DND-41 (cell line): ENCODE data around the gene GYG1.

ENCODE experiments used
- ATAC-seq: fragments of 200-7000 bp; cut with Tn5 transposase; 3 replicates; pipeline ENCODE4 v1.9.1; 2021; ENCODE audit warnings: low read depth; ENCODE audit not compliant: insufficient read depth
- DNase-seq: peaks from one replicate; pipeline ENCODE4 v3.0.0-alpha.2; 2020
- H2AFZ ChIP-seq: 2 replicates; pipeline ENCODE4 v1.6.0; 2012; ENCODE audit warnings: low read depth, low read length
- H3K27ac ChIP-seq: 2 replicates; pipeline ENCODE4 v1.5.1; 2012; ENCODE audit warnings: low read length, inconsistent platforms
- H3K27me3 ChIP-seq: fragments of 200-600 bp; sonication (generic); 2 replicates; pipeline ENCODE4 v1.6.0; 2012; ENCODE audit warnings: low read length, mild to moderate bottlenecking, inconsistent platforms; ENCODE audit not compliant: insufficient read depth, poor library complexity
- H3K36me3 ChIP-seq: 2 replicates; pipeline ENCODE4 v1.5.1; 2012; ENCODE audit warnings: low read length, inconsistent platforms; ENCODE audit not compliant: insufficient read depth
- H3K4me1 ChIP-seq: 2 replicates; pipeline ENCODE4 v1.5.1; 2012; ENCODE audit warnings: mild to moderate bottlenecking, low read length; ENCODE audit not compliant: insufficient read depth
- H3K4me2 ChIP-seq: 2 replicates; pipeline ENCODE4 v1.6.0; 2012; ENCODE audit warnings: mild to moderate bottlenecking, moderate library complexity, low read length, inconsistent platforms; ENCODE audit not compliant: insufficient read depth
- H3K4me3 ChIP-seq, 2 experiments: fragments of 200-600 bp in 1 of 2; shearing (Covaris generic) in 1 of 2; 2 replicates each; pipeline ENCODE4 v1.5.1; 2012 to 2016; ENCODE audit warnings: inconsistent platforms in 2 of 2, low read length in 2 of 2, mild to moderate bottlenecking in 2 of 2, low read depth in 1 of 2, moderate library complexity in 1 of 2
- H3K79me2 ChIP-seq: 2 replicates; pipeline ENCODE4 v1.6.0; 2012; ENCODE audit warnings: low read length, inconsistent platforms; ENCODE audit not compliant: insufficient read depth
- H3K9ac ChIP-seq: 2 replicates; pipeline ENCODE4 v1.6.0; 2012; ENCODE audit warnings: low read depth, mild to moderate bottlenecking, inconsistent platforms, low read length, moderate library complexity
- H3K9me3 ChIP-seq: 2 replicates; pipeline ENCODE4 v1.5.1; 2012; ENCODE audit warnings: low read length, moderate library complexity, mild to moderate bottlenecking, inconsistent platforms; ENCODE audit not compliant: insufficient read depth, severe bottlenecking
- H4K20me1 ChIP-seq: 2 replicates; pipeline ENCODE4 v1.6.0; 2012; ENCODE audit warnings: low read length; ENCODE audit not compliant: insufficient read depth
- EZH2 ChIP-seq: IDR thresholded peaks from 3 replicates; pipeline ENCODE4 v1.6.1; 2012; ENCODE audit warnings: borderline replicate concordance, low read depth, mild to moderate bottlenecking, moderate library complexity, low read length, inconsistent platforms; ENCODE audit not compliant: severe bottlenecking
- TF ChIP-seq, protein P1 (sequence below): IDR thresholded peaks from 2 replicates; pipeline ENCODE4 v1.5.1; 2012; ENCODE audit warnings: borderline replicate concordance, low read length, moderate library complexity, mild to moderate bottlenecking; ENCODE audit not compliant: poor library complexity, severe bottlenecking; ENCODE audit errors: extremely low read depth

The GYG1 gene

GRCh38 chr3:149003653-149004305, 12.4 kb downstream of the GYG1 start:
- H3K79me2 ChIP-seq, result no peaks in the 10 kb centered on the region
- 0 out of 2 replicates have a peak, but pooled peaks cover 3% of the 10 kb centered on the region for H3K4me1 ChIP-seq
- no peaks in the 10 kb centered on the region for H3K27me3 ChIP-seq
- no peak overlapping the region for H3K9ac ChIP-seq
- ATAC-seq (no peak), DNase-seq (no peak)
- no peak overlapping the region for H2AFZ ChIP-seq
- TF ChIP-seq, protein P1, sequence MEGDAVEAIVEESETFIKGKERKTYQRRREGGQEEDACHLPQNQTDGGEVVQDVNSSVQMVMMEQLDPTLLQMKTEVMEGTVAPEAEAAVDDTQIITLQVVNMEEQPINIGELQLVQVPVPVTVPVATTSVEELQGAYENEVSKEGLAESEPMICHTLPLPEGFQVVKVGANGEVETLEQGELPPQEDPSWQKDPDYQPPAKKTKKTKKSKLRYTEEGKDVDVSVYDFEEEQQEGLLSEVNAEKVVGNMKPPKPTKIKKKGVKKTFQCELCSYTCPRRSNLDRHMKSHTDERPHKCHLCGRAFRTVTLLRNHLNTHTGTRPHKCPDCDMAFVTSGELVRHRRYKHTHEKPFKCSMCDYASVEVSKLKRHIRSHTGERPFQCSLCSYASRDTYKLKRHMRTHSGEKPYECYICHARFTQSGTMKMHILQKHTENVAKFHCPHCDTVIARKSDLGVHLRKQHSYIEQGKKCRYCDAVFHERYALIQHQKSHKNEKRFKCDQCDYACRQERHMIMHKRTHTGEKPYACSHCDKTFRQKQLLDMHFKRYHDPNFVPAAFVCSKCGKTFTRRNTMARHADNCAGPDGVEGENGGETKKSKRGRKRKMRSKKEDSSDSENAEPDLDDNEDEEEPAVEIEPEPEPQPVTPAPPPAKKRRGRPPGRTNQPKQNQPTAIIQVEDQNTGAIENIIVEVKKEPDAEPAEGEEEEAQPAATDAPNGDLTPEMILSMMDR, result no peak
- no peak for TF ChIP-seq EZH2
- no peaks in the 10 kb centered on the region for H3K36me3 ChIP-seq
- no peaks in the 10 kb centered on the region for H4K20me1 ChIP-seq
- H3K4me2 ChIP-seq, result no peak overlapping the region
- H3K4me3 ChIP-seq, result no peak overlapping the region
- no peak overlapping the region for H3K27ac ChIP-seq
- no peaks in the 10 kb centered on the region for H3K9me3 ChIP-seq

DNA sequence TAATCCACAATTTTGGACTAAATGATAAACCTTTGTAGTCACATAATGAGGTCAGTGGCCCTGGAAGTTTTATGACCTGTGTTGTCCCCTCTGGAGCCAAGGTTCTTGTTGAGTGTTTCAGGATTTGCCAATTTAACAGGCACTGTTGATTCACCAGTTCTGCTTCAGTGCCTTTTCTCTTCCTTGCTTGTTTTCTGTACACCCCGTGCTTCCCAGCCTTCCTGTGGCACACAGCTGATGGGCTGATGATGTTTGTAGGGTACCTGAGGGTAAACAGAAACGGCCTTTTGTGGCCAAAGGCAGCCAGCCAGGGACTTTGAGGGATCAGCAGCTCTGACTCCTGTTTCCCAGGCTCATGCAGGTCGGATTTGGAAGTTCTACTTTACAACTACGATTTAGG, 13.3 kb downstream of the GYG1 start:
- H3K27me3 ChIP-seq, result no peaks in the 10 kb centered on the region
- TF ChIP-seq EZH2, result no peak
- TF ChIP-seq, protein P1, result no peak
- no peak overlapping the region for H3K4me2 ChIP-seq
- DNase-seq, result no peak
- H4K20me1 ChIP-seq, result no peaks in the 10 kb centered on the region
- H2AFZ ChIP-seq, result no peak overlapping the region
- no peak overlapping the region for H3K27ac ChIP-seq
- H3K4me1 ChIP-seq, result peaks cover 4% of the 10 kb centered on the region
- no peak for ATAC-seq
- no peak overlapping the region for H3K4me3 ChIP-seq
- H3K9ac ChIP-seq, result no peak overlapping the region
- H3K79me2 ChIP-seq, result no peaks in the 10 kb centered on the region
- H3K36me3 ChIP-seq, result no peaks in the 10 kb centered on the region
- no peaks in the 10 kb centered on the region for H3K9me3 ChIP-seq

DNA sequence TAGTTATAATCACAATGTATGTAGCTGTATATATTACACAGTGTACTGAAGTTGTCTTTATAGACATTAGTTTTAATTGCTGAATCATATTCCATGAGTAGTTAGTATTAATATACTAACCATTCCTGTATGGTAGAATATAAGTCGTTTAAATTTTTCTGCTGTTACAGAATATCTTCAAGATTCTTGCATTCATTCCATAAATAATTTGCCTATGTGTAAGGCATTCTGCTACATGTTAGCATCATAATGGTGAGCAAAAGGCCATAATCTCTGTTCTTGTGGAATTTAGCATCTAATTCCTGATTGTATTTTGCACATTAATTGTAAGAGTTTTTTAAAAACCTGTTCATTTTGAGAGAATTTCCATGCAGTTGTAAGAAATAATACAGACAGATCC, 14.1 kb downstream of the GYG1 start:
- DNase-seq (no peak), ATAC-seq (no peak)
- no peak for TF ChIP-seq EZH2
- TF ChIP-seq, protein P1, result no peak
- H3K36me3 ChIP-seq, result peaks cover 4% of the 10 kb centered on the region; the same call in 1 of the 2 replicates
- H4K20me1 ChIP-seq, result no peaks in the 10 kb centered on the region
- no peak overlapping the region for H3K9ac ChIP-seq
- H3K27me3 ChIP-seq, result no peaks in the 10 kb centered on the region
- no peak overlapping the region for H3K4me3 ChIP-seq
- H3K4me2 ChIP-seq, result no peak overlapping the region
- peaks cover 9% of the 10 kb centered on the region for H3K4me1 ChIP-seq
- no peak overlapping the region for H3K27ac ChIP-seq
- H2AFZ ChIP-seq, result no peak overlapping the region
- H3K9me3 ChIP-seq, result no peaks in the 10 kb centered on the region
- no peaks in the 10 kb centered on the region for H3K79me2 ChIP-seq
